Fibroblast of skin of right quadriceps (primary cell): ENCODE data around the gene SPACA7.

Source experiments
- DNase-seq: peaks from one replicate; pipeline ENCODE4 v3.0.0-alpha.2; 2013

Gene SPACA7, protein sequence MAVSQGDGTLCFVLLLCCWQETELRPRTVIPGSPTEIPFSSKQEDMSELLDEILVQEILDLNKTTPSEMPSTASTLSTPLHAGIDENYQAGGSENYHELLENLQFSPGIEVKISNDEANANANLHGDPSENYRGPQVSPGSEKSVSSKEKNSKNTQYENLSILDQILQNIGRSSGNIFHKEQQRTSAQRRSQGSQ

DNA sequence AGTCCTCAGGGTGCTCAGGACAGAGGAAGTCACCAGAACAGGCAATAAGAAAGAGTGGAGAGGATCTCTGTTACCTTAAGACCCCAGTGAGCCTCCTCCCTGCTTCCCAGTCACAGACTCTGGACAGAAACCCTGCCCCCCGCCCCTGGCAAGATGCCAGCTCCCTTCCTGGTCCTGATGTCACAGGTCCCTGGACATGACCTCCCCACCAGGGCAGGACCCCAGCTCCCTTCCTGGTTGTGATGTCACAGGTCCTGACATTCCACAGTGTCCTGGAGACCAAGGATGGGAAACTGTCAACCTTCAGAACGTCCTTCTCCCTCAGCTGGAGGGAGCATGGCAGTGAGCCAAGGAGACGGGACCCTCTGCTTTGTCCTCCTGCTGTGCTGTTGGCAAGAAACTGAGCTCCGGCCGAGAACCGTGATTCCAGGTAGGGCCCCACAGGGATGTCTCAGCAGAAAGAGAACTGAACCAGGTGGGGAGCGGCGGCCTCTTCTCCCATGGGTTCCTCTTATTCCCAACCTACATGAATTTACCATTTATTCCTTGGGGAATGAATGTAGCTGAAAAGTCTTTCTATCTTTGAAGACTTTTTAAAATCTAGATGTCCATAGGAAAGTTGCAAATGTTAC, at the start of gene SPACA7:
SPACA7 (plus strand) TSS at position 306 of the 632 bp plus-strand sequence; CDS start at position 337, 31 bp downstream.
- DNase-seq: no peak

DNA sequence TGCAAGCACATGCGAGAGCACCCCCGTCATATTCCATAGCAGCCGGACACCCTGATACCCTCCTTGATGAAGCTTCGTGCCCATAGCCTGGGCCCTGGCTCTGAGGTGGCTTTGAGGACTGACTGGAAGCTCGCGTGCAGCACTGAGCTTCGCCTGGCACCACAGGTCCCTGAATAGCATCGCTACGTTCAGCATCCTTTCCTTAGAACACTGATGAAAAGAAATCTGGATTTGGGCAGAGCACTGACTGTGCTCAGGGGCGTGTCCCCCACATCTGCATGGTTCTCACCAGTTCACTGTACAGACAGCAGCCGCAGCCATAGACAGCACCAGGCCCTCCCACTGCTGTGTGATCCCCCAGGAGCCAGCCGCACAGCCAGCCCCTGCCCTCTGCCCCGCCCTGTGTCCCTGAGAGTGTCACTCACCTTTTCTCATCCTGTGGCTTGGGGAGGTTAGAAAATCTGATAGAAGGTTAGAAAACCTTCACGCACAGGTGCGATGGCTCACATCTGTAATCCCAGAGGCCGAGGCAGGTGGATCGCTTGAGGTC, 49.3 kb upstream of the SPACA7 start:
- DNase-seq: no peak

DNA sequence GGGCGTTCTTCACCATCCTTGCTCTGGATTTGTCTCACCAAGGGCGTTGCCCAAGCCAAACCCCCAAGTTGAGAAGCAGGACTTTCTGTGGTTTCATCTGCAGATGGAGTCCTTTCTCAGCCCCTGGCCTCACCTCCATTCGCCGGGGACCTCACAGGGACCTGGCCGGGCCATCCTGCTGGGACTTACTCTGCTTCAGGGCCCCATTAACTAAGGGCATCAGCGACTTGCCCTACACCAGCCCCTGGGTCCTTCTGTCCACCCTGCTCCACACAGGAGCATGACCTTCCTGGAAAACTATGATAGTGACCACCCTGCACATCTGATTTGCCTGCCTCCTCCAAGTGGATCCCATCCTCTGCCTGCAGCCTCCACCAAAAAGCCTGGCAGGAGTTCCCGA, 47.2 kb upstream of the SPACA7 start:
- DNase-seq: no peak

DNA sequence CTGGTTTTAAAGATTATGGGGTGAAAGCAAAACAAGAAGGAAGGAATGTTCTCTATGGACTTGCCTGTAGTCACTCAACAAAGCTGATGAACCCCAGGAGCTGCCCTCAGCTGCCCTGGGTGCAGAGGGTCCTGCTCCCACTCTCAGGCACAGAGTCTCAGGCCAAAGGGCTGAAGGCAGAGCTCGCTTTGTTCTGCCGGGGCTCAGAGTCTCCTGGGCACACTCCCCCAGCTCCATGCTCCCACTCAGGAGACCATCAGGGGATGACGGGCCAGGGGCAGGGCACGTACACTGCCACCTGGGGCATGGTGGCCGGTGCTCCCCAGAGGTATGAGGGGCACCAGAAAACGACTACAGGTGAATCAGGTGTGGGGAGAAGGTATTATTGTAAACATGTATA, 46.8 kb upstream of the SPACA7 start:
- no peak for DNase-seq

DNA sequence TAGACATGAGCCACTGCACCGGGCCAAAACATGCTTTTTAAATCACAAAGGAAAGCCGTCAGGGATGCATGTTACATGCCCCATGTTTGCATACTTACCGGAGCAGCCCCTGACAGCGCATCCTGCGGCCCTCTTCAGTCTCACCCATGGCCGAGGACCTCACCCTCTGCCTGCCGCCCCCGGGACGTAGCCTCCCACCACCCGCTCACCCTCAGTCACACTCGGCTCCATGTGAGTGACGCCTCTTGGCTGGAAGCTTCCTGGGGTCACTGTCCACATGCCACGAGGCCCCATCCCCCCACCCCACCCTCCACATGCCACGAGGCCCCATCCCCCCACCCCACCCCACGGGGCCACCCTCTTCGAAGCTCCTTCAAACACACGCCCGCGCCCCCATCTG, 46.1 kb upstream of the SPACA7 start:
- DNase-seq: no peak

DNA sequence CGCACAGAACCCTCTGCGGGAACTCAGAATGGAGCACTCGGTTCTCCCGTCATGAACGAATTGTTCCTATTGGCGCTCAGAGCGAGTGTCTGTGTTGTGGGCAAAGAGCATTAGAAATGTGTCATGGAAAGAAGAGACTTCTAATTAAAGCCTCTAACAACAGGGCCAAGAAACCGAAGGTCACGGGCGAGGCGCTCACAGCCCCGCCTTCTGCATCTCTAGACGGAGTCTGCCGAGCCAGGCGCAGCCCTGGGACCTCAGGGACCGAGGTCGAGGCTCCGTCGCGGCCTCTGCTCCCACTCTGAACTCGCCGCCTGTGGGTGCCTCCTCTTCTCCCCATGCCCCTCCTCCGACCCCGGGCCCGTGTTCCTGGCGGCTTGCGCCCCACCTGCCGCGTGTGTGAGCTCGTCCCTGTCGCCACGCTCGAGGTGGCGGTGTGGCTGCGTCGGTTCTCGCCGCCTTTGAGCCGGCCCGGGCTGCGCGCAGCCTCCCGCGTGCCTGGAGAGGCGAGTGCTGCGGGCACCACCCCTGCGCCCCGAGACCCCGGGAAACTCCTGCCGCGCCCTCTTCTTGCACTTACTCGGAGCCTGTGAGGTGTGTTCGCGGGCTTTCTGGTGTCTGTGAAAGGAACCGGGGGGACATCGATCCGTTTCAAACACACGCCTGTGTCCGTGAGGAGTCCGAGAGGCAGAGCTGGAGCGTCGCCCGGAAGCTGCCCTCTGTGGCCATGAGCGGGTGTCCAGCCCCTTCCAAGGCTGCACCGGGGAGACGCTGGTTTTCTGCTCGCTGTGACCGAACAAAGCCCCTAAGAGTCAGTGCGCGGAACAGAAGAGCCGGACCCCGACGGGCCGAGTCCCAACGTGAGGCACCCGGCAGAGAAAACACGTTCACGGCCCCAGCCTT, 45.4 kb upstream of the SPACA7 start:
- no peak for DNase-seq

DNA sequence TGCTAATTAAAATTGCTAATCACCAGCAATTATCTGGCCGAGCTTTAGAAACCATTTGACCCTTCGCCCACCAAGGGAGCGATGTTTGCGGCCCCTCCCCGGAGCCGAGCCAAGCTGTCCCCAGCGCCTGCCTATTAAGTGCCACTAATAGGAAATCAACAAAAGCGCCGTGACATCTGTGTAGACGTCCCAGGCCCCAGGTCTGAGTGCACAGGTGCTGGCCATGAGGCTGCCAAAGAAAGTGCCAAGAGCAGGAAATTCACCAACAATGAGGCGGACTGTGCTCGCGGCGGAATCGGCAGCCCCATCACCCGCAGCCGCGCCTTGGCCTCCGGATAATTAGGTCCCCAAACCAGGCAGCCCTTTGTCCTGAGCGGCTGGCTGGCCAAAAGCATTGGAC, 44.5 kb upstream of the SPACA7 start:
- no peak for DNase-seq

DNA sequence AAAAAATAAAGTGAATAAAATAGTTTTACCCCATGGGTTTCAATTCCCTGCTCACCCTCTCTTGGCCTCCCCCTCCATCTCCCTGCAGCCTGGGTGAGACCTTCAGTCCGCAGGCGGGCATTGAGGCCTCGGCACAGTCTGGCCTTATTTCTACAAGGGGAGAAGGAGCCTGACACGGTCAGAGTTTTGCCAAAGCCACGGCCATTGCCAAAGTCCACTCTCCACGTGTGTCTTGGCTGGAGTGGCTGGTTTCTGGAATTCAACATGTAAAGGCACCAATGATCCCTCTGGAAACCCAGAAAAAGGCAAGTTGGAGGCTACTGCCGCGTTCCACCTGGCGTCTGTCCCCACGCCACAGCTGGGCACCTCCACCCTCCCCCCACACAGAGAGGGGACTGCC, 43.4 kb upstream of the SPACA7 start:
- DNase-seq: no peak

DNA sequence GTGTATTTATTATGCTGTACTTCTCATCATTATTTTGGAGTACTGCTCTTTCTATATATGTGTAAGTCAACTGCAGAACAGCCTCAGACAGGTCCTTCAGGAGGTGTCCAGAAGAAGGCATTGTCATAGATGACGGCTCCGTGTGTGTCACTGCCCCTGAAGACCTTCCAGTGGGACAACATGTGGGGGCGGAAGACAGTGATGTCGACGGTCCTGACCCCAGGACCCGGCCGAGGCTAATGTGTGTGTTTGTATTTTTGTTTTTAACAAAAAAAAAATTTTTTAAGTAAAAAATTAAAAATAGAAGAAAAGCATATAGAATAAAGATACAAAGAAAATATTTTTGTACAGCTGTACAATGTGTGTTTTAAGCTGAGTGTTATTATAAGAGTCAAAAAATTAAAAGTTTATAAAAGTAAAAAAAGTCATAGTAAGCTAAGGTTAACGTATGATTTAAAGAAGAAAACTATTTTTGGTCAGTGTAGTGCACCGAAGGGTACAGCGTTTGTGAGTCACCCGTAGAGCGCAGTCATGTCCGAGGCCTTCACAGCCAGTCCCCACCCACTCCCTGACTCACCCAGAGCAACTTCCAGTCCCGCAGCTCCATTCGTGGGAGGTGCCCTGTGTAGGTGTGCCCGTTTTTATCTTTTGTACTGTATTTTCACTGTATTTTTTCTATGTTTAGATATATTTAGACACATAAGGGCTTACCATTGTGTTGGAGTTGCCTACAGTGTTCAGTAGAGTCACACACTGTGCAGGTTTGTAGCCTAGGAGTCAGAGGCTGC, 42.2 kb upstream of the SPACA7 start:
- DNase-seq: no peak

DNA sequence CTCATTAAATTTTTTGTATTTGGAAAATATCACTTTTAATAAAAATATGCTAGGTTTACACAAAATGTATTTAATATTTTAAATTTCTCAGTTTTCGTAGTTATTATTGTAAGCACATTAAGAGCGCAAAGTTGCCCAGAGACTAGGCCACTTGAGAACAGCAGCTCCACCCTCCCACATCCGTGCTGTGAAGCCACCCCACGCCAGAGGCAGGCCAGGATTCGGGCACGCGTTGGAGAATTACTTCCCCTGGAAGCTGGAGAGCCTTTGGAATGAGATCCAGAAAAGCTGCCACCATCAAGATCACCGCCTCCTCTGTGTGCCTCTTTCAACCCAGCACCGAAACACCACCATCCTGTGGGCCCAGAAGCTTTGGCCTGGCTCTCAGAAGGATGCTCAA, 41.0 kb upstream of the SPACA7 start:
- no peak for DNase-seq

DNA sequence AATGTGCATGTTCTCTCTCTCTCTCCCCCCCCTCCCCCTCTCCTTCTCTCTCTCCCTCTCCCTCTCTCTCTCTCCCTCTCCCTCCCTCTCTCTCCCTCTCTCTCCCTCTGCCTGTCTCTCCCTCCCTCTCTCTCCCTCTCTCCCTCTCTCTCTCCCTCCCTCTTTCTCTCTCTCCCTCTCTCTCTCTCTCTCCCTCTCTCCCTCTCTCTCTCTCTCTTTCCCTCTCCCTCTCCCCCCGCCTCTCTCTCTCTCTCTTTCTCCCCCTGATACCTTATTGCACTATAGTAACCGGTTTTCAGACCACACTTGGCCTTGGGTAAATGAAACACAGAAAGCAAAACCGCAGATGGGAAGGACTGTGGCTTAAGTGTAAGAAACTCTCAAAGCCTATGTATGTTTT, 34.7 kb upstream of the SPACA7 start:
- DNase-seq: no peak

DNA sequence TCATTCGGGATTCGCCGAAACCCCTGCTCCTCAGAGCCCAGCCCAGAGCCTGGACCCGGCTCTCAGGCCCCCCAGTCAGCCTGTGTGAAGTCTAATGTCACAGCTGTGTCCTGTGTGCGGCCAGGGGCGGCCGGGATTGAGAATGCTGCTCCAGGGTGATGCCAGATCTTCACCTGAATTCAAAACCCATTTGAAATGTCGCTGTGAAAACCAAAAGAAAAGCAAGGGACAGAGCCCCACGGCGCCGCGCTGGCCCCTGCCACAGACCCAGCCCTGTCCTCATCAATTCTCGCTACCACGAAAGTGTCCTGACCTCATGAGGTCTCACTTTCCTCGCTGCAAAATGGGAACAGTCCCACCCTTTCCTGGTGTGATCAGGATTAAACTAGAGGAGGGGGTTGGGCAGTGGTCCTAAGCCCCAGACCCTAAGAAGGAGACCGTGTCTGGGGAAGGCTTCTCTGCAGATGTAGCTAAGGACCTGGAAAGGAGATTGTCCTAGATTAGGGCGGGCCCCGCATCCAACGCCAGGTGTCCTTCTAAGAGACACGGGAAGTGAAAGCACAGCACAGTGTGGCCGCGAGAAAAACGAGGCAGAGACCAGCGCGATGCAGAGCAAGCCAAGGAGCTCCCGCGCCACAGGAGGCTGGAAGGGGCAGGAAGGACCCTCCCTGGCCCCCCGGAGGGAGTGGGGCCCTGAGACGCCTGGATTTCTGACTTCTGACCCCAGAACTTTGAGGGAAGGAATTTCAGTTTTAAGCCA, 34.0 kb upstream of the SPACA7 start:
- DNase-seq: no peak

DNA sequence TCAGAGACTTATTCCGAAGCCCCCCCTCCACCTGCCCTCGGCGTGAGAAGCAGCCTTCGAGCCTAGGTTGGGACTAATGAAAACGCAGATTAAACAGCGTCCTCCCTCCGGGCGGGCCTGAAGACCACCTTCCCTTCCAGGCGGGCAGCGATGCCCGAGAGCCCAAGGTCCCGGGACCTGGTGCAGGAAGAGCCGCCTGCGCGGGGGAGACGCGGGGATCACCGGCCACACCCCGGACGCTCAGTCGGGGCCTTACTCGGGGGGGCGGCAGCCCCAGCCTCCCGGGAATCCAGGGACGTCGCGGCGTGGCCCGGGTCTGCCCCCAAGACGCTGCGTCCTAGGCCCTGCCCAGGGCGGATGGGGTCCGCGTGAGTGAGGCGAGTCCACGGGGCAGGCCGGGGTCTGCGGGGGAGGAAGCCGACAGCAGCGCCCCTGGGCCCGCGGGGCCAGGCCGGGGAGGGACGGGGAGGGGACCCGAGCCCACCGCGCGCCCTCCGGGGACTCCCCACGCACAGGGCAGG, 33.3 kb upstream of the SPACA7 start:
- DNase-seq: no peak

DNA sequence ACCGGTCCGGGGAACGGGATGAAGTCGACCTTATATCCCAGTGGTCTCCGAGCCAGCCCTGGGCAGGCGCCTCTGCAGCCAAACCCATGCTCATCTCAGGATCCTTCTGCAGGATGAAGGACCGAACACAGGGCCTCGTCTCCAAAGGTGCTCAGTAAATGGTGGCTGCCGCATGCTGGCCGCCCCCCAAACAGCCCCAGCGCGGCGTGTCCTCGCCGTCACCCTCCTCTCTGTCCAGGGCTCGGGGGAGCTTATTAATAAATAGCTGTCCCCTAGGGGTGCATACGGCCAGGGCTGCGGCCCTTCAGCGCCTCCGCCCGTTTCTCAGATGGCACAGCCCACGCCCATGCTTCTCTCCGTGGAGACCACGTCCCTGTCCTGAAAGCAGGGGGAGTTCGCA, 32.6 kb upstream of the SPACA7 start:
- no peak for DNase-seq

DNA sequence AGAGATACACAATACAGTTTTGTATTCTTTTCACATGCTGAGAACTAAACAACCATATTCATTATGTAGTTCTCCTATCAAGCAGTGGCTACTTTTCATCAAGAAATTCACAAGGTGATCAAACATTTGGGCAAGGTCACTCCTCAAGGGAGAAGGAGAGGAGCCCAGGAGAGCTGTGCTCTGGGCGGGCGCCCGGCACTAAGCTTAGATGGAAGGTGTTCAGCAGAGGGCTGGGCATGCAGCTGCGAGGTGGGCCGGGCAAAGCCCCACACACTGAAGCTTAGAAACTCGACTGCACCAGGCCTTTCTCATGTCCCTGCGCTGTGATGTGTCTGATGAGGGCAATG, 30.4 kb upstream of the SPACA7 start:
- no peak for DNase-seq

DNA sequence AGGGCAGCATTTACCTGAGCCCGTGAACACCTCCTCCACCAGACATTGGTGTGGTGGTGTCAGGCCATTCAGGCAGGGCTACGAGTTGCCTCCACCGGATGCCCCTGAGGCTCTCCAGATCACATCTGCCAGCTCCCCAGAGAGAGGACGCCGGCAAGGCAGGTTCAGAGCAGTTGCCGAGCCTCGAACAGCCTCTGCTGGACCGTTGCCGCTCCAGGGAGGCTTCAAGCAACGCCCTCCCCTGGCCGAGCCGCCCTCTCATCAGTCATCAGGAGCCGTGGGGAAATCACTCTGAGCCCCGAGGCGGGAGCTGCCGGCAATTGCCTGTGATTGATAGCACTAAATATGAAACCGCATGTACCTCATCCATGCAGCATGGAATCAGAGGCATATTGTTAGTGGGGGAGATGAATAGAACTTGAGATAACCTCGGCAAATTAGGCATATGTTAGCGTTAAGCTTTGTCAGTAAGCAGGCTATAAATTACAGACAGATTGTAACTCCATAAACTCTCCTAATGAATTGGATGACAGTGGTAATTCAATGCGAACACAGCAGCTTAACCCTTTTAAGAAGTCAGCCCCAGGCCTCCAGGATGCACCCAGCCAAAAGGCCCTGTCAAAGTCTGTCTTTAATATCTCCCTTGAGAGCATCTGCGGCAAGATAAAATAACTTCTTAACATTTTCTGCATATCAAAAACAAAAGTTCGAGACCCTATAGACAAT, 29.8 kb upstream of the SPACA7 start:
- no peak for DNase-seq

DNA sequence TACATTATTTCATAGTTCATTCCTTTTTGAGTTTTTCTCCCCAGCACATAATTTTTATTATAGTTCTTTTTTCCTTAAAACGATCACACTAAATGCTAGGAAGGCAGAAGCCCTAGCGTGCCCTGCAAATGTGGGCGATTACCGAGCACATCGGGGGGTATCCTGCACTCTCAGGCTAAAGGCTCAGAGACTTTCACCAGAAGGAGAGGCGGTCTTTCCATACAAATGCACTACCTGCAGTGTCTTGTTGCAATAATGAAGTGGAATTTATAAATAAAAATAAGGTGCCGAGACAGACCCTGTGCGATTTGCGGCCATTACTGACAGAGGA, 29.3 kb upstream of the SPACA7 start:
- DNase-seq: no peak

DNA sequence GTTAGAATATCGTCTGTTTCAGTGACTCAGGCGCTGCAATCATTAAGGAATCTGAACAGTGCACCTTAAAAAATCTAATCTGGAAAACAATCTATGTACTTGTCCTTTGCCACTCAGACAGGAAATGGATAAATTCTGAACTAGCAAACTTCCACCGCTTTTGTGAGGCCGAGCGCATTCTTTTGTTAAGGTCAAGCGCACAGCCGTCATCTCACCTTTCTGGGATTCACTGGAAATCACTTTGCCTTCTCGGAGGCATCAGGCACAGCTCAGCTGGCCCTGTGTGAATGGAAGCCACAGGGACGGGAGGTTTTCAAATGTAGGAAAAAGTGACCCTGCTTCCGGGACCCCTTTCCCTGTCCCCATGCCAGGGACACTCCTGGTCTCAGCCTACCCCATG, 28.2 kb upstream of the SPACA7 start:
- no peak for DNase-seq

DNA sequence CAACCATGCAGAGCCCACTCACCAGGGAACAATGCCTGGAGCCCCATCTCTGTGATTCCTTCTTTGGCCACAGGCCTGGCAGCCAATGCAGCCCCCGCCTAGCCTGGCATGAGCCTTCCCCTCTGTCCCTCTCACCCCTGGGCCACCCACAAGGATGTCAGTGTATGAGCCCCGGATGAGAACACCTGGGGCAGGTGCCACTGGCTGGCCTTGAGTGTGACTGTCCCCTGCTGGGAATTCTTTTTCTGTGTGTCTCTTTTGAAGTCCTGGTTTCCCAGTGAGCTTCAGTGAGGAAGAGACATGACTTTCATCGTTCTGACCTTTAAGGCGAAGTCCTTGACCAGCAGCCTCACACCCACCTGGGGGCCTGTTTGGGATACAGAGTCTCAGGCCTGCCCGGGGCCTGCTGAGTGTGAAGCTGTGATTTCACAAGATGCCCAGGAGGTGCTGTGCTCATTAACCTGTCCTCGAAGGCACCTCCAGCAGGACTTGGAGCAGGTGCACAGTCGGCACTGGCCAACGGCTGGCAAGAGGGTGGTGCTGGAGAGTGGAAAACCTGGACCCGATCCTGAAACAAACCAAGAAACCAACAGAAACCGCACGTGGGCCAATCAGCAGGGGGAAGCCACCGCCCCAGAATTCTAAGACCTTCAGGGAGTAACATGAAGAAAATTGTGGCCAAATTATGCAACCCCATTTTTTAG, 27.4 kb upstream of the SPACA7 start:
- no peak for DNase-seq

DNA sequence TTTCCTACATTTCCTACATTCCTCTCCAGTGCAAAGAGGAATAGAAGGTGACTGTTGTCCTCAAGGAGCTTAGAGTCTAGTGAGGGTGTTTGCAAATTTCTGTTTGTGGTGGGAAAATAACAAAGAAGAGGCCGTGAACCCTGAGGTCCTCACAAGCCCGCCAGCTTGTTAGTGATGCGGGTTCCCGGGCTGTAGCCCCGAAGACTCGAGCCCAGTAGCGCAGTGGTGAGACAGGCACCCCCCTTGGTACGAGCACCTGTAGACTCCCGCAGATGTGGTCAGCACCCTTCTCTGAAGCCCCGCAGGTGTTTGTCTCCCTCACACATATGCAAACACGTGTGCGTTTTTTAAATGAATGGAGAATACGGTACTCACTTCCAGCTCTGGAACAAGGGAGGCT, 26.5 kb upstream of the SPACA7 start:
- no peak for DNase-seq

DNA sequence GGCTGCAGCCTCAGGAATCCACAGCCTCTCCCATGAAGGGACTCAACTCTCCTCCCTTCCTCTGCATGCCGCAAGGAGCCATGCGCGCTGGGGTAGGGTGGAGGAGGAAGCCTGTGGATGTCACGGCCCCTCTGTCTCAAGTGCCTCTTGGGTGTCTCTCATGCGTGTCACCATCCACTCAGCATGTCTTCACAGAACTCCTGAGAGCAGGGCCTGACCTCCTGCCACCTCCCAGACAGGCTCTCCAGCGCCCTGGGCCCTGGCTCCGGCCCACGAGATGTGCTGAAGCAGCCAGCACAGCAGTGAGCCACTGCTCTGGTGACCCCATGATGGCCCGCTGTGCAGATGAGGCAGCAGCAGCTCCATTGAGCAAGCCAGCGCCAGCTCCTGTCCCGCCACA, 25.9 kb upstream of the SPACA7 start:
- no peak for DNase-seq
